ENCODE measurements around the gene CTBP2. TPM values are rescaled to one million over a fixed set of nuclear protein-coding genes. Genes with fewer than 3 reads are reported as not detected.

The CTBP2 gene
- total and polyA plus RNA-seq, 10 of the 15 experiments (the other 5 are each of a cell fraction or from before 2014, with no cell fraction given) = 0.02 to 0.72 (median 0.06) TPM; not detected in 2

DNA sequence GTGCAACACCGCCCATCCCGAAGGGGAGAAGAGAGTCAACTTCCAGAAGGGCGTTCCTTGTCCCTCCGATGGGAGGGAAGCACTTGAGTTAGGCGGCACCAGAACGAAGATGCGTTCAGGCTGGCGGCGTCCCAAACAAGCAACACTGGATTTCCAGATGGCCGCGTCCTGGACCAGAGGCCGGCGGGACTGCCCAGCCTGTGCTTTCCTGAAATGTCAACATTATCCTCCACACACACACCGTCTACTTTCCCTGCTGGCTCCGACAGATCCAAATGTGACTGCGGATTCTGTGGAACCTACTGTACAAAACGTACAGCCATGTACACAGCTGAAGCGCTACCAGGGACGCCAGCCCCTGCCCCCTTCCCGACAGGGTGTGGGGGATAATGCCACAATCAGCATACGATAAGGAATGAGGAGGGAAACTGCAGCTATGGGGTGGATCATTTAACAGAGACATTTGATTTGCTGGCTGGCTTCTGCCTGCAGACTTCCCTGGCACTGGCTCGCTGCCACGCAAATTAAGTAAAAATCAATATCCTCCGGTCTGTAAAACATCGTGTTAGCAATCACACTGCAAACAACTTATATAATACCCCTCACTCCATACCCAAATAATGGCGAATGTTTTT lies 136.4 kb downstream of the CTBP2 start (continued):
- TF ChIP-seq, protein P1, sequence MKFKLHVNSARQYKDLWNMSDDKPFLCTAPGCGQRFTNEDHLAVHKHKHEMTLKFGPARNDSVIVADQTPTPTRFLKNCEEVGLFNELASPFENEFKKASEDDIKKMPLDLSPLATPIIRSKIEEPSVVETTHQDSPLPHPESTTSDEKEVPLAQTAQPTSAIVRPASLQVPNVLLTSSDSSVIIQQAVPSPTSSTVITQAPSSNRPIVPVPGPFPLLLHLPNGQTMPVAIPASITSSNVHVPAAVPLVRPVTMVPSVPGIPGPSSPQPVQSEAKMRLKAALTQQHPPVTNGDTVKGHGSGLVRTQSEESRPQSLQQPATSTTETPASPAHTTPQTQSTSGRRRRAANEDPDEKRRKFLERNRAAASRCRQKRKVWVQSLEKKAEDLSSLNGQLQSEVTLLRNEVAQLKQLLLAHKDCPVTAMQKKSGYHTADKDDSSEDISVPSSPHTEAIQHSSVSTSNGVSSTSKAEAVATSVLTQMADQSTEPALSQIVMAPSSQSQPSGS (IDR thresholded peaks at IDR 0.05; ENCODE audit: low read length) = no peak
- TF ChIP-seq CREM (IDR thresholded peaks at IDR 0.05; ENCODE audit: low read depth) (no peak), NFIC (IDR thresholded peaks at IDR 0.05; ENCODE audit: low read depth, low read length) (no peak), SIN3A (IDR thresholded peaks at IDR 0.05; ENCODE audit: low read depth, low read length) (no peak), ZNF24 (IDR thresholded peaks at IDR 0.05) (no peak), RBBP5 (conservative IDR thresholded peaks at IDR 0.05) (no peak), RFX5 (IDR thresholded peaks at IDR 0.05; ENCODE audit: low read depth, low read length) (no peak)
- TF ChIP-seq, protein P2, sequence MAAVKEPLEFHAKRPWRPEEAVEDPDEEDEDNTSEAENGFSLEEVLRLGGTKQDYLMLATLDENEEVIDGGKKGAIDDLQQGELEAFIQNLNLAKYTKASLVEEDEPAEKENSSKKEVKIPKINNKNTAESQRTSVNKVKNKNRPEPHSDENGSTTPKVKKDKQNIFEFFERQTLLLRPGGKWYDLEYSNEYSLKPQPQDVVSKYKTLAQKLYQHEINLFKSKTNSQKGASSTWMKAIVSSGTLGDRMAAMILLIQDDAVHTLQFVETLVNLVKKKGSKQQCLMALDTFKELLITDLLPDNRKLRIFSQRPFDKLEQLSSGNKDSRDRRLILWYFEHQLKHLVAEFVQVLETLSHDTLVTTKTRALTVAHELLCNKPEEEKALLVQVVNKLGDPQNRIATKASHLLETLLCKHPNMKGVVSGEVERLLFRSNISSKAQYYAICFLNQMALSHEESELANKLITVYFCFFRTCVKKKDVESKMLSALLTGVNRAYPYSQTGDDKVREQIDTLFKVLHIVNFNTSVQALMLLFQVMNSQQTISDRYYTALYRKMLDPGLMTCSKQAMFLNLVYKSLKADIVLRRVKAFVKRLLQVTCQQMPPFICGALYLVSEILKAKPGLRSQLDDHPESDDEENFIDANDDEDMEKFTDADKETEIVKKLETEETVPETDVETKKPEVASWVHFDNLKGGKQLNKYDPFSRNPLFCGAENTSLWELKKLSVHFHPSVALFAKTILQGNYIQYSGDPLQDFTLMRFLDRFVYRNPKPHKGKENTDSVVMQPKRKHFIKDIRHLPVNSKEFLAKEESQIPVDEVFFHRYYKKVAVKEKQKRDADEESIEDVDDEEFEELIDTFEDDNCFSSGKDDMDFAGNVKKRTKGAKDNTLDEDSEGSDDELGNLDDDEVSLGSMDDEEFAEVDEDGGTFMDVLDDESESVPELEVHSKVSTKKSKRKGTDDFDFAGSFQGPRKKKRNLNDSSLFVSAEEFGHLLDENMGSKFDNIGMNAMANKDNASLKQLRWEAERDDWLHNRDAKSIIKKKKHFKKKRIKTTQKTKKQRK (IDR thresholded peaks at IDR 0.05; ENCODE audit: low read depth, low read length) = no peak
- TF ChIP-seq, protein P3, sequence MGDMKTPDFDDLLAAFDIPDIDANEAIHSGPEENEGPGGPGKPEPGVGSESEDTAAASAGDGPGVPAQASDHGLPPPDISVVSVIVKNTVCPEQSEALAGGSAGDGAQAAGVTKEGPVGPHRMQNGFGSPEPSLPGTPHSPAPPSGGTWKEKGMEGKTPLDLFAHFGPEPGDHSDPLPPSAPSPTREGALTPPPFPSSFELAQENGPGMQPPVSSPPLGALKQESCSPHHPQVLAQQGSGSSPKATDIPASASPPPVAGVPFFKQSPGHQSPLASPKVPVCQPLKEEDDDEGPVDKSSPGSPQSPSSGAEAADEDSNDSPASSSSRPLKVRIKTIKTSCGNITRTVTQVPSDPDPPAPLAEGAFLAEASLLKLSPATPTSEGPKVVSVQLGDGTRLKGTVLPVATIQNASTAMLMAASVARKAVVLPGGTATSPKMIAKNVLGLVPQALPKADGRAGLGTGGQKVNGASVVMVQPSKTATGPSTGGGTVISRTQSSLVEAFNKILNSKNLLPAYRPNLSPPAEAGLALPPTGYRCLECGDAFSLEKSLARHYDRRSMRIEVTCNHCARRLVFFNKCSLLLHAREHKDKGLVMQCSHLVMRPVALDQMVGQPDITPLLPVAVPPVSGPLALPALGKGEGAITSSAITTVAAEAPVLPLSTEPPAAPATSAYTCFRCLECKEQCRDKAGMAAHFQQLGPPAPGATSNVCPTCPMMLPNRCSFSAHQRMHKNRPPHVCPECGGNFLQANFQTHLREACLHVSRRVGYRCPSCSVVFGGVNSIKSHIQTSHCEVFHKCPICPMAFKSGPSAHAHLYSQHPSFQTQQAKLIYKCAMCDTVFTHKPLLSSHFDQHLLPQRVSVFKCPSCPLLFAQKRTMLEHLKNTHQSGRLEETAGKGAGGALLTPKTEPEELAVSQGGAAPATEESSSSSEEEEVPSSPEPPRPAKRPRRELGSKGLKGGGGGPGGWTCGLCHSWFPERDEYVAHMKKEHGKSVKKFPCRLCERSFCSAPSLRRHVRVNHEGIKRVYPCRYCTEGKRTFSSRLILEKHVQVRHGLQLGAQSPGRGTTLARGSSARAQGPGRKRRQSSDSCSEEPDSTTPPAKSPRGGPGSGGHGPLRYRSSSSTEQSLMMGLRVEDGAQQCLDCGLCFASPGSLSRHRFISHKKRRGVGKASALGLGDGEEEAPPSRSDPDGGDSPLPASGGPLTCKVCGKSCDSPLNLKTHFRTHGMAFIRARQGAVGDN (IDR thresholded peaks at IDR 0.05) = no peak

All from GM12878 (cell line).